ENCODE measurements around the gene PCDHA13. TPM values are rescaled to one million over a fixed set of nuclear protein-coding genes. Genes with fewer than 3 reads are reported as not detected.

The PCDHA13 gene
- total RNA-seq, 1 donor from 2014 or later: 0.21 TPM

GRCh38 chr5:140926443-140927227, 44.7 kb downstream of the PCDHA13 start:
- Histone ChIP-seq H3K27me3 (no peaks in the 10 kb centered on the region), H3K27ac (no peak overlapping the region), H3K36me3 (no peaks in the 10 kb centered on the region), H3K4me1 (peaks cover 0 to 6% of the 10 kb centered on the region in 2 donors), H3K9me3 (no peaks in the 10 kb centered on the region), H3K4me3 (peak overlapping the region; percentile 55 to 67)
- DNase-seq (ENCODE audit: low spot score in 2 of 2): peak in 1 of 2 donors; percentile 78
- intact Hi-C loops (cut with DNase I): loop anchor here (1.0 kb wide), 1 partner anchor 115 kb away; no protein-coding TSS in a partner anchor
- peak; percentile 27 to 74 (median 59) for TF ChIP-seq CTCF (IDR thresholded peaks at IDR 0.05)

DNA sequence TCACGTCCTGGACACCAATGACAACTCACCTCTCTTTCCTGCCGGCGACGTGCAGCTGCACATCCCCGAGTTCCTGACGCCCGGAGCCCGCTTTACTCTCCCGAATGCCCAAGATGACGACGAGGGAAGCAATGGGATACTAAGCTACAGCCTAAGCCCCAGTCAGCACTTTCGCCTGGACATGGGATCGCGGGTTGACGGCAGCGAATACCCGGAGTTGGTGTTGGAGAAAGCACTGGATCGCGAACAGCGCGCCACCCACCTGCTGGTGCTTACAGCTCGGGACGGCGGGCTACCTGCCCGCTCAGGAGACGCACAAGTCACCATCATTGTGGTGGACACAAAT, 45.3 kb downstream of the PCDHA13 start:
- intact Hi-C loops (cut with DNase I): no loop called here
- H3K4me1 ChIP-seq: peaks cover 0 to 6% of the 10 kb centered on the region in 2 donors
- no peaks in the 10 kb centered on the region for H3K36me3 ChIP-seq
- no peaks in the 10 kb centered on the region for H3K27me3 ChIP-seq
- no peaks in the 10 kb centered on the region for H3K9me3 ChIP-seq
- no peak overlapping the region for H3K27ac ChIP-seq
- no peak for TF ChIP-seq CTCF (IDR thresholded peaks at IDR 0.05)
- H3K4me3 ChIP-seq: peak overlapping the region; percentile 55 to 67
- DNase-seq (ENCODE audit: low spot score in 2 of 2): no peak

Other genes starting within 250 kb of the PCDHA13 start
- 122 TPM for gene CD14, start 248.9 kb upstream of the PCDHA13 start, total RNA-seq
- 87.7 TPM for gene TMCO6, start 242.7 kb upstream of the PCDHA13 start, total RNA-seq
- gene NDUFA2, start 234.5 kb upstream of the PCDHA13 start, total RNA-seq: 122 TPM
- 130 TPM for gene IK, start 234.3 kb upstream of the PCDHA13 start, total RNA-seq
- gene WDR55, start 217.2 kb upstream of the PCDHA13 start, total RNA-seq: 10.1 TPM
- gene DND1, start 208.5 kb upstream of the PCDHA13 start, total RNA-seq: 3.5 TPM
- gene HARS1, start 190.8 kb upstream of the PCDHA13 start, total RNA-seq: 68.6 TPM
- gene HARS2, start 190.7 kb upstream of the PCDHA13 start, total RNA-seq: 10.7 TPM
- 15.5 TPM for gene ZMAT2, start 181.7 kb upstream of the PCDHA13 start, total RNA-seq
- not detected for gene PCDHA1, start 96.0 kb upstream of the PCDHA13 start, total RNA-seq
- not detected for gene PCDHA2, start 87.3 kb upstream of the PCDHA13 start, total RNA-seq
- not detected for gene PCDHA3, start 81.1 kb upstream of the PCDHA13 start, total RNA-seq
- not detected for gene PCDHA4, start 75.1 kb upstream of the PCDHA13 start, total RNA-seq
- not detected for gene PCDHA5, start 60.5 kb upstream of the PCDHA13 start, total RNA-seq
- not detected for gene PCDHA6, start 54.2 kb upstream of the PCDHA13 start, total RNA-seq
- gene PCDHA7, start 47.9 kb upstream of the PCDHA13 start, total RNA-seq: not detected
- gene PCDHA8, start 40.9 kb upstream of the PCDHA13 start, total RNA-seq: not detected
- not detected for gene PCDHA9, start 33.7 kb upstream of the PCDHA13 start, total RNA-seq
- 2.0 TPM for gene PCDHA10, start 26.2 kb upstream of the PCDHA13 start, total RNA-seq
- gene PCDHA11, start 13.2 kb upstream of the PCDHA13 start, total RNA-seq: not detected
- not detected for gene PCDHA12, start 6.8 kb upstream of the PCDHA13 start, total RNA-seq
- 0.32 TPM for gene PCDHAC1, start 44.2 kb downstream of the PCDHA13 start, total RNA-seq
- not detected for gene PCDHAC2, start 84.4 kb downstream of the PCDHA13 start, total RNA-seq
- gene PCDHB1, start 169.2 kb downstream of the PCDHA13 start, total RNA-seq: not detected
- gene PCDHB2, start 212.5 kb downstream of the PCDHA13 start, total RNA-seq: 1.4 TPM
- gene PCDHB3, start 218.3 kb downstream of the PCDHA13 start, total RNA-seq: 1.1 TPM
- gene PCDHB4, start 239.7 kb downstream of the PCDHA13 start, total RNA-seq: 5.1 TPM

Measured in ascending aorta (tissue), 2 donors.